ENCODE results near the gene HIPK4. TPM values are rescaled to one million over a fixed set of nuclear protein-coding genes. Genes with fewer than 3 reads are reported as not detected.
A peak's percentile ranks its signal among the peaks of the same experiment; 100 is the strongest.
"Not testable (repeated sequence)": the region's sequence is repeated elsewhere in the genome, so short reads cannot be mapped to it uniquely, and the experiment has no call there.

Gene HIPK4
- total and polyA plus RNA-seq, 2 donors = under 0.01 to 0.07 TPM

- no peaks in the 10 kb centered on the region for H3K9me3 ChIP-seq (ENCODE audit: control insufficient read depth in 2 of 2, insufficient read depth in 1 of 2, low read length in 1 of 2)
- H3K4me3 ChIP-seq (ENCODE audit: low read length in 2 of 2) = no peak overlapping the region
- H3K27ac ChIP-seq (ENCODE audit: low read depth in 1 of 2, low read length in 1 of 2) = no peak overlapping the region
- H3K36me3 ChIP-seq (ENCODE audit: control insufficient read depth in 2 of 2, insufficient read depth in 2 of 2, low read length in 1 of 2) = no peaks in the 10 kb centered on the region
- no peak for DNase-seq (ENCODE audit: low read depth in 6 of 9, low spot score in 9 of 9)
- 44% methylated on average over 16 of the region's 16 CpGs for WGBS
- H3K4me1 ChIP-seq (ENCODE audit: control insufficient read depth in 2 of 2, insufficient read depth in 2 of 2, low read length in 2 of 2) = peaks cover 0 to 6% of the 10 kb centered on the region in 2 donors
- peaks cover 0 to 16% of the 10 kb centered on the region in 2 donors for H3K27me3 ChIP-seq (ENCODE audit: control insufficient read depth in 2 of 2, insufficient read depth in 1 of 2, low read length in 1 of 2)
Measured at GRCh38 chr19:40411125-40411842, 21.3 kb upstream of the HIPK4 start.

GRCh38 chr19:40410030-40410389, 20.0 kb upstream of the HIPK4 start:
- Histone ChIP-seq H3K4me3 (ENCODE audit: low read length in 2 of 2) (no peak overlapping the region), H3K36me3 (ENCODE audit: control insufficient read depth in 2 of 2, insufficient read depth in 2 of 2, low read length in 1 of 2) (no peaks in the 10 kb centered on the region), H3K27ac (ENCODE audit: low read depth in 1 of 2, low read length in 1 of 2) (no peak overlapping the region), H3K4me1 (ENCODE audit: control insufficient read depth in 2 of 2, insufficient read depth in 2 of 2, low read length in 2 of 2) (peaks cover 0 to 6% of the 10 kb centered on the region in 2 donors), H3K27me3 (ENCODE audit: control insufficient read depth in 2 of 2, insufficient read depth in 1 of 2, low read length in 1 of 2) (peaks cover 0 to 16% of the 10 kb centered on the region in 2 donors), H3K9me3 (ENCODE audit: control insufficient read depth in 2 of 2, insufficient read depth in 1 of 2, low read length in 1 of 2) (no peaks in the 10 kb centered on the region)
- 76% methylated on average over 9 of the region's 9 CpGs for WGBS
- DNase-seq (ENCODE audit: low read depth in 6 of 9, low spot score in 9 of 9) = no peak

GRCh38 chr19:40408598-40408925, 18.6 kb upstream of the HIPK4 start:
- not testable (repeated sequence) for H3K9me3 ChIP-seq (ENCODE audit: control insufficient read depth in 2 of 2, insufficient read depth in 1 of 2, low read length in 1 of 2); H3K27ac ChIP-seq (ENCODE audit: low read depth in 1 of 2, low read length in 1 of 2); DNase-seq (ENCODE audit: low read depth in 6 of 9, low spot score in 9 of 9); H3K36me3 ChIP-seq (ENCODE audit: control insufficient read depth in 2 of 2, insufficient read depth in 2 of 2, low read length in 1 of 2); H3K4me3 ChIP-seq (ENCODE audit: low read length in 2 of 2)
- Histone ChIP-seq H3K27me3 (ENCODE audit: control insufficient read depth in 2 of 2, insufficient read depth in 1 of 2, low read length in 1 of 2) (peaks cover 0 to 20% of the 10 kb centered on the region in 2 donors), H3K4me1 (ENCODE audit: control insufficient read depth in 2 of 2, insufficient read depth in 2 of 2, low read length in 2 of 2) (peaks cover 0 to 10% of the 10 kb centered on the region in 2 donors)
- 95% methylated on average over 8 of the region's 8 CpGs for WGBS

GRCh38 chr19:40407714-40408597, 18.0 kb upstream of the HIPK4 start:
- H3K27me3 ChIP-seq (ENCODE audit: control insufficient read depth in 2 of 2, insufficient read depth in 1 of 2, low read length in 1 of 2) = peaks cover 0 to 14% of the 10 kb centered on the region in 2 donors
- WGBS = 52% methylated on average over 22 of the region's 22 CpGs
- DNase-seq (ENCODE audit: low read depth in 6 of 9, low spot score in 9 of 9) = no peak

GRCh38 chr19:40403262-40403984, 13.4 kb upstream of the HIPK4 start:
- Histone ChIP-seq H3K27ac (ENCODE audit: low read depth in 1 of 2, low read length in 1 of 2) (peak overlapping the region; percentile 43 to 52), H3K36me3 (ENCODE audit: control insufficient read depth in 2 of 2, insufficient read depth in 2 of 2, low read length in 1 of 2) (no peaks in the 10 kb centered on the region), H3K4me1 (ENCODE audit: control insufficient read depth in 2 of 2, insufficient read depth in 2 of 2, low read length in 2 of 2) (peaks cover 5 to 14% of the 10 kb centered on the region in 2 donors), H3K4me3 (ENCODE audit: low read length in 2 of 2) (peak overlapping the region; percentile 58 to 62), H3K9me3 (ENCODE audit: control insufficient read depth in 2 of 2, insufficient read depth in 1 of 2, low read length in 1 of 2) (no peaks in the 10 kb centered on the region), H3K27me3 (ENCODE audit: control insufficient read depth in 2 of 2, insufficient read depth in 1 of 2, low read length in 1 of 2) (peaks cover 1 to 15% of the 10 kb centered on the region in 2 donors)
- peak in 7 of 9 donors; percentile 34 to 65 (median 41) for DNase-seq (ENCODE audit: low read depth in 6 of 9, low spot score in 9 of 9)
- WGBS = under 1% methylated on average over 41 of the region's 41 CpGs

More at GRCh38 chr19:40407714-40408597, 18.0 kb upstream of the HIPK4 start:
- Histone ChIP-seq H3K36me3 (ENCODE audit: control insufficient read depth in 2 of 2, insufficient read depth in 2 of 2, low read length in 1 of 2) (no peaks in the 10 kb centered on the region), H3K4me3 (ENCODE audit: low read length in 2 of 2) (no peak overlapping the region), H3K27ac (ENCODE audit: low read depth in 1 of 2, low read length in 1 of 2) (no peak overlapping the region), H3K9me3 (ENCODE audit: control insufficient read depth in 2 of 2, insufficient read depth in 1 of 2, low read length in 1 of 2) (no peaks in the 10 kb centered on the region), H3K4me1 (ENCODE audit: control insufficient read depth in 2 of 2, insufficient read depth in 2 of 2, low read length in 2 of 2) (peaks cover 5 to 10% of the 10 kb centered on the region in 2 donors)

- Histone ChIP-seq H3K4me3 (ENCODE audit: low read length in 2 of 2) (no peak overlapping the region), H3K36me3 (ENCODE audit: control insufficient read depth in 2 of 2, insufficient read depth in 2 of 2, low read length in 1 of 2) (no peaks in the 10 kb centered on the region), H3K27ac (ENCODE audit: low read depth in 1 of 2, low read length in 1 of 2) (no peak overlapping the region), H3K9me3 (ENCODE audit: control insufficient read depth in 2 of 2, insufficient read depth in 1 of 2, low read length in 1 of 2) (no peaks in the 10 kb centered on the region), H3K27me3 (ENCODE audit: control insufficient read depth in 2 of 2, insufficient read depth in 1 of 2, low read length in 1 of 2) (peaks cover 3 to 20% of the 10 kb centered on the region in 2 donors), H3K4me1 (ENCODE audit: control insufficient read depth in 2 of 2, insufficient read depth in 2 of 2, low read length in 2 of 2) (peaks cover 5 to 15% of the 10 kb centered on the region in 2 donors)
- WGBS = 96% methylated on average over 2 of the region's 3 CpGs
- DNase-seq (ENCODE audit: low read depth in 6 of 9, low spot score in 9 of 9) = no peak
Measured at GRCh38 chr19:40400559-40400958, 10.6 kb upstream of the HIPK4 start.

GRCh38 chr19:40398417-40399131, 8.6 kb upstream of the HIPK4 start:
- DNase-seq (ENCODE audit: low read depth in 6 of 9, low spot score in 9 of 9) = peak in 8 of 9 donors; percentile 8 to 78 (median 43)
- 45% methylated on average over 49 of the region's 49 CpGs for WGBS

GRCh38 chr19:40397568-40397906, 7.6 kb upstream of the HIPK4 start:
- Histone ChIP-seq H3K4me3 (ENCODE audit: low read length in 2 of 2) (no peak overlapping the region), H3K27ac (ENCODE audit: low read depth in 1 of 2, low read length in 1 of 2) (no peak overlapping the region), H3K27me3 (ENCODE audit: control insufficient read depth in 2 of 2, insufficient read depth in 1 of 2, low read length in 1 of 2) (peaks cover 3 to 15% of the 10 kb centered on the region in 2 donors), H3K4me1 (ENCODE audit: control insufficient read depth in 2 of 2, insufficient read depth in 2 of 2, low read length in 2 of 2) (peaks cover 0 to 7% of the 10 kb centered on the region in 2 donors), H3K9me3 (ENCODE audit: control insufficient read depth in 2 of 2, insufficient read depth in 1 of 2, low read length in 1 of 2) (no peaks in the 10 kb centered on the region), H3K36me3 (ENCODE audit: control insufficient read depth in 2 of 2, insufficient read depth in 2 of 2, low read length in 1 of 2) (no peaks in the 10 kb centered on the region)
- DNase-seq (ENCODE audit: low read depth in 6 of 9, low spot score in 9 of 9) = no peak
- 97% methylated on average over 22 of the region's 22 CpGs for WGBS

More at GRCh38 chr19:40398417-40399131, 8.6 kb upstream of the HIPK4 start:
- Histone ChIP-seq H3K4me3 (ENCODE audit: low read length in 2 of 2) (no peak overlapping the region), H3K36me3 (ENCODE audit: control insufficient read depth in 2 of 2, insufficient read depth in 2 of 2, low read length in 1 of 2) (no peaks in the 10 kb centered on the region), H3K9me3 (ENCODE audit: control insufficient read depth in 2 of 2, insufficient read depth in 1 of 2, low read length in 1 of 2) (no peaks in the 10 kb centered on the region), H3K27me3 (ENCODE audit: control insufficient read depth in 2 of 2, insufficient read depth in 1 of 2, low read length in 1 of 2) (peaks cover 3 to 16% of the 10 kb centered on the region in 2 donors), H3K27ac (ENCODE audit: low read depth in 1 of 2, low read length in 1 of 2) (no peak overlapping the region), H3K4me1 (ENCODE audit: control insufficient read depth in 2 of 2, insufficient read depth in 2 of 2, low read length in 2 of 2) (peaks cover 5 to 10% of the 10 kb centered on the region in 2 donors)
